Left colon (tissue), 2 donors: ENCODE data around the gene ALAS1. TPM values are rescaled to one million over a fixed set of nuclear protein-coding genes. Genes with fewer than 3 reads are reported as not detected.

ENCODE experiments used
- ATAC-seq: fragments of 200-7000 bp; cut with Tn5 transposase; one replicate; pipeline ENCODE4 v1.9.1; 2020; ENCODE audit warnings: mild to moderate bottlenecking, moderate library complexity
- DNase-seq, 2 donors: peaks; one replicate each; pipeline ENCODE4 v3.0.0-alpha.2; 2020
- intact Hi-C, 2 donors: fragments of 100-400 bp; cut with DNase I in 1 of 2; cut with micrococcal nuclease in 1 of 2; formaldehyde crosslinking; loops; one replicate each; pipeline versions ENCODE4 v1.11.2 to v1.14.0; 2022; cut with DNase I, micrococcal nuclease
- total RNA-seq, 2 donors: library from RNA; stranded (reverse); fragmentation: NEBNext Ultra II Directional; extraction: Animal tissue kit (Norgen Biotek cat#: 25700); gene quantifications; one replicate each; pipeline ENCODE4 v1.2.1, GENCODE V29; 2021
- donor health status: DM: no; HTN: no; CAD: no.
- donor health status: DM: yes; HTN: yes; CAD: no.

ALAS1 gene
- total RNA-seq, 2 donors from 2014 or later, result 128 to 150 TPM

- intact Hi-C loops, result no loop called here
- no peak for ATAC-seq
These were observed 42.3 kb downstream of the ALAS1 start for GRCh38 chr3:52240059-52240885.

GRCh38 chr3:52240886-52241370 lies 43.0 kb downstream of the ALAS1 start:
- intact Hi-C loops, result no loop called here

More at GRCh38 chr3:52240059-52240885, 42.3 kb downstream of the ALAS1 start:
- peak; percentile 49 to 75 for DNase-seq

GRCh38 chr3:52242039-52242438 lies 44.1 kb downstream of the ALAS1 start:
- DNase-seq, result no peak
- intact Hi-C loops, result no loop called here
- ATAC-seq, result no peak

More at GRCh38 chr3:52240886-52241370, 43.0 kb downstream of the ALAS1 start:
- ATAC-seq, result no peak
- peak in 1 of 2 donors; percentile 2 for DNase-seq

- ATAC-seq, result no peak
- intact Hi-C loops, result no loop called here
- DNase-seq, result peak in 1 of 2 donors; percentile 22
These were observed 46.0 kb downstream of the ALAS1 start for GRCh38 chr3:52243791-52244628.

GRCh38 chr3:52245322-52246263 lies 47.6 kb downstream of the ALAS1 start, which contains the start of gene PPM1M:
TSS of gene PPM1M (plus strand) at chr3:52245759. CDS start at chr3:52245825, 66 bp downstream.
- DNase-seq, result peak in 1 of 2 donors; percentile 63
- intact Hi-C loops, result no loop called here
- ATAC-seq, result peak; percentile 62

GRCh38 chr3:52246264-52246620 lies 48.3 kb downstream of the ALAS1 start:
- intact Hi-C loops, result no loop called here
- peak; percentile 4 for ATAC-seq

GRCh38 chr3:52246728-52247408 lies 48.9 kb downstream of the ALAS1 start:
- DNase-seq (no peak), ATAC-seq (no peak)
- intact Hi-C loops, result no loop called here

More at GRCh38 chr3:52246264-52246620, 48.3 kb downstream of the ALAS1 start:
- no peak for DNase-seq

- no peak for DNase-seq
- no peak for ATAC-seq
- intact Hi-C loops, result no loop called here
These were observed 49.6 kb downstream of the ALAS1 start for GRCh38 chr3:52247409-52248164.

- ATAC-seq, result no peak
These were observed 50.2 kb downstream of the ALAS1 start for GRCh38 chr3:52248165-52248541.

GRCh38 chr3:52248816-52249547 lies 51.0 kb downstream of the ALAS1 start:
- intact Hi-C loops, result no loop called here
- ATAC-seq (no peak), DNase-seq (peak in 1 of 2 donors; percentile 49)

More at GRCh38 chr3:52248165-52248541, 50.2 kb downstream of the ALAS1 start:
- intact Hi-C loops, result no loop called here
- DNase-seq, result no peak

- intact Hi-C loops, result no loop called here
- no peak for DNase-seq
- ATAC-seq, result no peak
These were observed 51.7 kb downstream of the ALAS1 start for GRCh38 chr3:52249683-52250082.

GRCh38 chr3:52250122-52250521 lies 52.2 kb downstream of the ALAS1 start:
- DNase-seq (no peak), ATAC-seq (no peak)
- intact Hi-C loops, result no loop called here

- DNase-seq, result peak; percentile 62 to 67
- peak; percentile 47 for ATAC-seq
- intact Hi-C loops, result no loop called here
These were observed 55.6 kb downstream of the ALAS1 start for GRCh38 chr3:52253314-52254304.

- no peak for DNase-seq
- intact Hi-C loops, result no loop called here
- no peak for ATAC-seq
These were observed 56.6 kb downstream of the ALAS1 start for GRCh38 chr3:52254608-52255007.

- DNase-seq (no peak), ATAC-seq (no peak)
- intact Hi-C loops, result no loop called here
These were observed 58.2 kb downstream of the ALAS1 start for GRCh38 chr3:52256159-52256558.
